ENCODE measurements around the gene AMOTL1.

GRCh38 chr11:94837317-94837716, 69.2 kb downstream of the AMOTL1 start:
- TF ChIP-seq POLR2A (IDR thresholded peaks at IDR 0.05) (no peak), CTCF (IDR thresholded peaks at IDR 0.05) (no peak)
